ENCODE data around the gene SHISA5. TPM values are rescaled to one million over a fixed set of nuclear protein-coding genes. Genes with fewer than 3 reads are reported as not detected.
A peak's percentile ranks its signal among the peaks of the same experiment; 100 is the strongest.
"Not testable (repeated sequence)": the region's sequence is repeated elsewhere in the genome, so short reads cannot be mapped to it uniquely, and the experiment has no call there.

SHISA5 gene
- total RNA-seq, 2 experiments from 2014 or later: 68.8 to 73.5 TPM

- H3K27me3 Mint-ChIP-seq: no peaks in the 10 kb centered on the region
- peaks cover 38% of the 10 kb centered on the region for H3K4me1 Mint-ChIP-seq
- H3K9me3 Mint-ChIP-seq: no peaks in the 10 kb centered on the region
- peaks cover 37% of the 10 kb centered on the region for H3K36me3 Mint-ChIP-seq
- DNase-seq: no peak
- no peak overlapping the region for H3K4me3 Mint-ChIP-seq
- H3K27ac Mint-ChIP-seq: no peak overlapping the region
Observed at GRCh38 chr3:48464713-48465221, 39.2 kb downstream of the SHISA5 start.

GRCh38 chr3:48463703-48464102, 40.3 kb downstream of the SHISA5 start:
- peaks cover 33% of the 10 kb centered on the region for H3K36me3 Mint-ChIP-seq
- H3K4me3 Mint-ChIP-seq: no peak overlapping the region
- H3K9me3 Mint-ChIP-seq: no peaks in the 10 kb centered on the region
- H3K4me1 Mint-ChIP-seq: peaks cover 27% of the 10 kb centered on the region
- H3K27ac Mint-ChIP-seq: no peak overlapping the region
- DNase-seq: no peak
- no peaks in the 10 kb centered on the region for H3K27me3 Mint-ChIP-seq

- not testable (repeated sequence) for H3K27me3 Mint-ChIP-seq, H3K27ac Mint-ChIP-seq, H3K9me3 Mint-ChIP-seq, H3K4me3 Mint-ChIP-seq, DNase-seq
- H3K4me1 Mint-ChIP-seq: peaks cover 13% of the 10 kb centered on the region
- peaks cover 20% of the 10 kb centered on the region for H3K36me3 Mint-ChIP-seq
Observed at GRCh38 chr3:48461767-48462166, 42.2 kb downstream of the SHISA5 start.

- Mint-ChIP-seq H3K36me3 (peaks cover 7% of the 10 kb centered on the region), H3K27ac (no peak overlapping the region), H3K9me3 (no peaks in the 10 kb centered on the region), H3K27me3 (no peaks in the 10 kb centered on the region), H3K4me1 (peaks cover 8% of the 10 kb centered on the region), H3K4me3 (no peak overlapping the region)
- DNase-seq: no peak
Observed at GRCh38 chr3:48460517-48460902, 43.5 kb downstream of the SHISA5 start.

GRCh38 chr3:48459773-48460516, 44.0 kb downstream of the SHISA5 start:
- Mint-ChIP-seq H3K9me3 (no peaks in the 10 kb centered on the region), H3K27ac (no peak overlapping the region), H3K27me3 (no peaks in the 10 kb centered on the region), H3K4me1 (peaks cover 3% of the 10 kb centered on the region), H3K4me3 (no peak overlapping the region), H3K36me3 (peaks cover 3% of the 10 kb centered on the region)
- DNase-seq: no peak

GRCh38 chr3:48459331-48459730, 44.6 kb downstream of the SHISA5 start:
- no peaks in the 10 kb centered on the region for H3K27me3 Mint-ChIP-seq
- no peak overlapping the region for H3K4me3 Mint-ChIP-seq
- peaks cover 5% of the 10 kb centered on the region for H3K36me3 Mint-ChIP-seq
- no peak for DNase-seq
- H3K9me3 Mint-ChIP-seq: no peaks in the 10 kb centered on the region
- H3K27ac Mint-ChIP-seq: no peak overlapping the region
- peaks cover 3% of the 10 kb centered on the region for H3K4me1 Mint-ChIP-seq

GRCh38 chr3:48456456-48456855, 47.5 kb downstream of the SHISA5 start:
- peaks cover 3% of the 10 kb centered on the region for H3K4me1 Mint-ChIP-seq
- no peaks in the 10 kb centered on the region for H3K27me3 Mint-ChIP-seq
- H3K9me3 Mint-ChIP-seq: no peaks in the 10 kb centered on the region
- H3K27ac Mint-ChIP-seq: no peak overlapping the region
- H3K36me3 Mint-ChIP-seq: peaks cover 12% of the 10 kb centered on the region
- no peak overlapping the region for H3K4me3 Mint-ChIP-seq
- DNase-seq: no peak

- Mint-ChIP-seq H3K4me1 (peaks cover 18% of the 10 kb centered on the region), H3K36me3 (peaks cover 21% of the 10 kb centered on the region), H3K27ac (no peak overlapping the region), H3K4me3 (no peak overlapping the region), H3K9me3 (no peaks in the 10 kb centered on the region), H3K27me3 (no peaks in the 10 kb centered on the region)
- no peak for DNase-seq
Observed at GRCh38 chr3:48451270-48451669, 52.7 kb downstream of the SHISA5 start.

- peaks cover 34% of the 10 kb centered on the region for H3K36me3 Mint-ChIP-seq
- H3K27me3 Mint-ChIP-seq: no peaks in the 10 kb centered on the region
- H3K9me3 Mint-ChIP-seq: no peaks in the 10 kb centered on the region
- H3K4me1 Mint-ChIP-seq: peaks cover 38% of the 10 kb centered on the region
- peak; percentile 93 for DNase-seq
- peak within 1 kb of the TSS; percentile 77 for H3K27ac Mint-ChIP-seq
- H3K4me3 Mint-ChIP-seq: peak within 1 kb of the TSS; percentile 88
Observed at GRCh38 chr3:48446425-48447193, 57.4 kb downstream of the SHISA5 start, which contains the start of gene ATRIP. Gene ATRIP (plus strand): TSS chr3:48446737. CDS start chr3:48446846, 109 bp downstream.

GRCh38 chr3:48446043-48446424, 57.9 kb downstream of the SHISA5 start:
- Mint-ChIP-seq H3K4me3 (peak overlapping the region; percentile 88), H3K9me3 (no peaks in the 10 kb centered on the region), H3K36me3 (peaks cover 37% of the 10 kb centered on the region), H3K4me1 (peaks cover 41% of the 10 kb centered on the region), H3K27ac (peak overlapping the region; percentile 77), H3K27me3 (no peaks in the 10 kb centered on the region)
- no peak for DNase-seq

- peak overlapping the region; percentile 77 for H3K27ac Mint-ChIP-seq
- H3K36me3 Mint-ChIP-seq: peaks cover 43% of the 10 kb centered on the region
- no peaks in the 10 kb centered on the region for H3K27me3 Mint-ChIP-seq
- DNase-seq: no peak
- H3K4me3 Mint-ChIP-seq: peak overlapping the region; percentile 88
- H3K4me1 Mint-ChIP-seq: peaks cover 41% of the 10 kb centered on the region
- no peaks in the 10 kb centered on the region for H3K9me3 Mint-ChIP-seq
Observed at GRCh38 chr3:48445277-48445882, 58.6 kb downstream of the SHISA5 start.

GRCh38 chr3:48441940-48442339, 62.0 kb downstream of the SHISA5 start:
- Mint-ChIP-seq H3K27me3 (no peaks in the 10 kb centered on the region), H3K36me3 (peaks cover 43% of the 10 kb centered on the region), H3K4me1 (peaks cover 34% of the 10 kb centered on the region), H3K9me3 (no peaks in the 10 kb centered on the region), H3K4me3 (peak overlapping the region; percentile 99), H3K27ac (peak overlapping the region; percentile 96)
- DNase-seq: no peak

- Mint-ChIP-seq H3K9me3 (no peaks in the 10 kb centered on the region), H3K4me1 (peaks cover 27% of the 10 kb centered on the region)
- DNase-seq: no peak
Observed at GRCh38 chr3:48440590-48440958, 63.4 kb downstream of the SHISA5 start.

GRCh38 chr3:48439820-48440589, 64.0 kb downstream of the SHISA5 start, which contains the start of the genes CCDC51 and TMA7:
Gene CCDC51 (minus strand): TSS chr3:48440119. CDS start chr3:48435128, 4,991 bp downstream.
Gene TMA7 (plus strand): TSS chr3:48440257. CDS start chr3:48440297, 40 bp downstream.
- H3K4me1 Mint-ChIP-seq: peaks cover 25% of the 10 kb centered on the region
- peaks cover 42% of the 10 kb centered on the region for H3K36me3 Mint-ChIP-seq
- H3K27me3 Mint-ChIP-seq: no peaks in the 10 kb centered on the region
- H3K4me3 Mint-ChIP-seq: peak within 1 kb of the TSS; percentile 99
- H3K9me3 Mint-ChIP-seq: no peaks in the 10 kb centered on the region
- H3K27ac Mint-ChIP-seq: peak within 1 kb of the TSS; percentile 96
- peak; percentile 98 for DNase-seq

More at GRCh38 chr3:48440590-48440958, 63.4 kb downstream of the SHISA5 start:
- no peaks in the 10 kb centered on the region for H3K27me3 Mint-ChIP-seq
- peak overlapping the region; percentile 99 for H3K4me3 Mint-ChIP-seq
- peaks cover 39% of the 10 kb centered on the region for H3K36me3 Mint-ChIP-seq
- peak overlapping the region; percentile 96 for H3K27ac Mint-ChIP-seq
